MCF 10A (cell line): ENCODE data around the gene MAP2K4. TPM values are rescaled to one million over a fixed set of nuclear protein-coding genes. Genes with fewer than 3 reads are reported as not detected.

ENCODE experiments used
- BruUV-seq: library from RNA; stranded (reverse); fragments of 400-500 nt; replicated peaks from 2 replicates; lab custom pipeline; 2021; lab: Mats Ljungman, UMichigan
- CTCF ChIA-PET: fragments of 300-600 bp; sonication (Branson Sonifier 250); formaldehyde crosslinking; extraction: SDS; loops from one replicate; lab custom pipeline; 2021; ENCODE audit warnings: antibody characterized with exemption, inconsistent platforms; lab: Yijun Ruan, JAX
- POLR2A ChIA-PET: fragments of 300-600, 350-650 bp; sonication (Branson Sonifier 250); formaldehyde crosslinking; extraction: SDS; loops from one replicate; lab custom pipeline; 2020; ENCODE audit warnings: antibody characterized with exemption, inconsistent platforms; lab: Yijun Ruan, JAX
- DNase-seq: peaks from one replicate; pipeline ENCODE4 v3.0.0-alpha.2; 2018; ENCODE audit not compliant: unreplicated experiment
- H3K27ac Mint-ChIP-seq: one replicate; pipeline ENCODE4 v1.8.0; 2022; ENCODE audit warnings: mild to moderate bottlenecking, low read depth, mixed read lengths; ENCODE audit not compliant: unreplicated experiment
- H3K27me3 Mint-ChIP-seq: one replicate; pipeline ENCODE4 v1.8.0; 2022; ENCODE audit warnings: mixed read lengths; ENCODE audit not compliant: insufficient read depth, unreplicated experiment
- H3K36me3 Mint-ChIP-seq: one replicate; pipeline ENCODE4 v1.8.0; 2022; ENCODE audit warnings: mild to moderate bottlenecking, moderate library complexity, mixed read lengths; ENCODE audit not compliant: insufficient read depth, unreplicated experiment
- H3K4me1 Mint-ChIP-seq: one replicate; pipeline ENCODE4 v1.8.0; 2022; ENCODE audit warnings: mixed read lengths; ENCODE audit not compliant: insufficient read depth, unreplicated experiment
- H3K4me3 Mint-ChIP-seq: one replicate; pipeline ENCODE4 v1.8.0; 2022; ENCODE audit warnings: mild to moderate bottlenecking, moderate library complexity, mixed read lengths; ENCODE audit not compliant: unreplicated experiment
- H3K9me3 Mint-ChIP-seq: one replicate; pipeline ENCODE4 v1.8.0; 2022; ENCODE audit warnings: mixed read lengths; ENCODE audit not compliant: unreplicated experiment
- intact Hi-C: fragments of 100-400 bp; cut with micrococcal nuclease; formaldehyde crosslinking; loops from 2 replicates; pipeline ENCODE4 v1.14.1; 2022
- total RNA-seq: library from RNA; stranded (reverse); gene quantifications from 2 replicates; pipeline ENCODE4 v1.2.3, GENCODE V29; 2022
- TF ChIP-seq, protein P1 (sequence below): fragments of 200-600 bp; IDR thresholded peaks from one replicate; pipeline ENCODE4 v1.8.0; 2022; ENCODE audit warnings: antibody characterized with exemption, mild to moderate bottlenecking; ENCODE audit not compliant: unreplicated experiment

MAP2K4 gene
- total RNA-seq, 1 experiment from 2014 or later: 29.2 TPM

DNA sequence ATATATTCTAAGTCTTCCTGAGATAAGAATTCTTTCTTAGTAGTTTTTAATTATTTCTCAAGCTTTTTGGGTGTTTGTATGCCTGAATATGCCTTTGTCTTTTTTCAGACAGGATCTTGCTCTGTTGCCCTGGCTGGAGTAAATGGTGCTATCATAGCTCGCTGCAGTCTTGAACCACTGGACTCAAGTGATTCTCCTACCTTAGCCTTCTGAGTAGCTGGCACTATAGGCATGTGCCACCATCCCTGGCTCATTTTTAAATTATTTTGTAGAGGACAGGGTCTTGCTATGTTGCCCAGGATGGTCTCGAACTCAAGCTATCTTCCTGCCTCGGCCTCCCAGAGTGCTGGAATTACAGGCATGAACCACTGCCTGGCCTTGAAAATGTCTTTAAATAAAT lies 41.6 kb downstream of the MAP2K4 start:
- H3K27me3 Mint-ChIP-seq: no peaks in the 10 kb centered on the region
- no TSS peak for BruUV-seq
- DNase-seq: no peak
- TF ChIP-seq, protein P1, sequence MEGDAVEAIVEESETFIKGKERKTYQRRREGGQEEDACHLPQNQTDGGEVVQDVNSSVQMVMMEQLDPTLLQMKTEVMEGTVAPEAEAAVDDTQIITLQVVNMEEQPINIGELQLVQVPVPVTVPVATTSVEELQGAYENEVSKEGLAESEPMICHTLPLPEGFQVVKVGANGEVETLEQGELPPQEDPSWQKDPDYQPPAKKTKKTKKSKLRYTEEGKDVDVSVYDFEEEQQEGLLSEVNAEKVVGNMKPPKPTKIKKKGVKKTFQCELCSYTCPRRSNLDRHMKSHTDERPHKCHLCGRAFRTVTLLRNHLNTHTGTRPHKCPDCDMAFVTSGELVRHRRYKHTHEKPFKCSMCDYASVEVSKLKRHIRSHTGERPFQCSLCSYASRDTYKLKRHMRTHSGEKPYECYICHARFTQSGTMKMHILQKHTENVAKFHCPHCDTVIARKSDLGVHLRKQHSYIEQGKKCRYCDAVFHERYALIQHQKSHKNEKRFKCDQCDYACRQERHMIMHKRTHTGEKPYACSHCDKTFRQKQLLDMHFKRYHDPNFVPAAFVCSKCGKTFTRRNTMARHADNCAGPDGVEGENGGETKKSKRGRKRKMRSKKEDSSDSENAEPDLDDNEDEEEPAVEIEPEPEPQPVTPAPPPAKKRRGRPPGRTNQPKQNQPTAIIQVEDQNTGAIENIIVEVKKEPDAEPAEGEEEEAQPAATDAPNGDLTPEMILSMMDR: no peak
- H3K4me1 Mint-ChIP-seq: no peaks in the 10 kb centered on the region
- peaks cover 8% of the 10 kb centered on the region for H3K9me3 Mint-ChIP-seq
- peaks cover 7% of the 10 kb centered on the region for H3K36me3 Mint-ChIP-seq
- H3K4me3 Mint-ChIP-seq: no peak overlapping the region
- H3K27ac Mint-ChIP-seq: no peak overlapping the region
- intact Hi-C loops: no loop called here
- ChIA-PET POLR2A (interaction anchor here (1.5 kb wide), 1 partner anchor 8 kb away, joined by 4 read pairs; no protein-coding TSS in a partner anchor), CTCF (no interaction called here)

- H3K4me3 Mint-ChIP-seq: no peak overlapping the region
- H3K4me1 Mint-ChIP-seq: no peaks in the 10 kb centered on the region
- H3K27me3 Mint-ChIP-seq: no peaks in the 10 kb centered on the region
- BruUV-seq: no TSS peak
- ChIA-PET CTCF (no interaction called here), POLR2A (interaction anchor here (0.8 kb wide), 1 partner anchor 19 kb away, joined by 3 read pairs; no protein-coding TSS in a partner anchor)
- peaks cover 1% of the 10 kb centered on the region for H3K36me3 Mint-ChIP-seq
- intact Hi-C loops: no loop called here
- no peak overlapping the region for H3K27ac Mint-ChIP-seq
- peaks cover 8% of the 10 kb centered on the region for H3K9me3 Mint-ChIP-seq
- DNase-seq: no peak
- TF ChIP-seq, protein P1: no peak
These were observed 43.7 kb downstream of the MAP2K4 start for GRCh38 chr17:12064395-12064794.

GRCh38 chr17:12067485-12067884 lies 46.8 kb downstream of the MAP2K4 start:
- no TSS peak for BruUV-seq
- peaks cover 12% of the 10 kb centered on the region for H3K36me3 Mint-ChIP-seq
- H3K4me3 Mint-ChIP-seq: no peak overlapping the region
- TF ChIP-seq, protein P1: no peak
- POLR2A ChIA-PET: interaction anchor here (2.1 kb wide), 1 partner anchor 12 kb away, joined by 6 read pairs; no protein-coding TSS in a partner anchor
- no peak overlapping the region for H3K27ac Mint-ChIP-seq
- H3K9me3 Mint-ChIP-seq: peaks cover 8% of the 10 kb centered on the region
- no peaks in the 10 kb centered on the region for H3K27me3 Mint-ChIP-seq
- CTCF ChIA-PET: interaction anchor here (0.8 kb wide), 1 partner anchor 113 kb away, joined by 3 read pairs; no protein-coding TSS in a partner anchor
- no peak for DNase-seq
- no peaks in the 10 kb centered on the region for H3K4me1 Mint-ChIP-seq
- intact Hi-C loops: no loop called here

- POLR2A ChIA-PET: interaction anchor here (1.5 kb wide), 1 partner anchor 72 kb away, joined by 3 read pairs; the partner anchor contains the start of gene ZNF18
- no peak for DNase-seq
- Mint-ChIP-seq H3K27me3 (no peaks in the 10 kb centered on the region), H3K4me3 (no peak overlapping the region), H3K27ac (no peak overlapping the region), H3K36me3 (peaks cover 18% of the 10 kb centered on the region), H3K4me1 (no peaks in the 10 kb centered on the region), H3K9me3 (peaks cover 7% of the 10 kb centered on the region)
- CTCF ChIA-PET: no interaction called here
- TF ChIP-seq, protein P1: no peak
- intact Hi-C loops: no loop called here
- no TSS peak for BruUV-seq
These were observed 48.3 kb downstream of the MAP2K4 start for GRCh38 chr17:12068946-12069345.
